GM18499 (cell line): Measurements from ENCODE around the gene HSPBP1.

ENCODE experiments used
- ATAC-seq: cut with Tn5 transposase; IDR thresholded peaks from one replicate; pipeline ENCODE4 v1.9.1; 2021; ENCODE audit warnings: moderate number of reproducible peaks; ENCODE audit not compliant: insufficient read depth, unreplicated experiment

HSPBP1 gene

DNA sequence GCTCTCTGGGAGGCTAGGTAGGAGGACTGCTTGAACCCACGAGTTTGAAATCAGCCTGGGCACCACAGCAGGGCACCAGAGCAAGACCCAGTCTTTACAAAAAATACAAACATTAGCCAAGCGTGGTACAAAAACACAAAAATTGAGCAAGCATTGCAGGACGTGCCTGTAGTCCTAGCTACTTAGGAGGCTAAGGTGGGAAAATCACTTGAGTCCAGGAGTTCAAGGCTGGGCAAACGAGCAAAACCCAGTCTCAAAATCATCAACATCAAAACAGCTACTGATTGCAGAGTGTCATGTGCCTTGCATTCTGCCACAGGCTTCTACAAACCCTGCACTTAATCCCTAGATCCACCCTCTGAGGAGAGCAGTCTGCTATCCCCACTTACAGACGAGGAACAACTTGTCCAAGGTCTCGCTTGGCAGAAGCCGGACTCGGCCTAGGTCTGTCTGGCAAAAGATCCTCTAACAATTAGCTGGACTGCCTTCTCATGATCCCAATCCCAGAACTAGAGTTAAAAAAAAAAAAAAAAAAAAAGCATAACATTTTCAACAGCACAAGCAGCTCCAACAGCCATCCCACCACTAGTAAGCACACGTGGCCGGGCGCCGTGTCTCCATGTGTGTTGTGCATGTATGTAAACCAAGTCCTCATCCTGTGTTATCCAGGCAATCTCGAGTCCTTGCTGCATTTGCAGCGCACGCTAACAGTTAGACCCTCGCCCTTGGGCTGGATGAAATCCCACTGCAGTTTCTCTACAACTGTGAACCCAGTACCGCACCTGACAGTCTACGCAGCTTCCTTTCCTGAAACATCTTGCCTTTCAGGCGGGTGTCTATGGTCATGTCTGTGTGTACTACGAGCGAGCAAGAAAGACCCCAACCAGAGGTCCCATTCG, 23.1 kb downstream of the HSPBP1 start:
- no peak for ATAC-seq

DNA sequence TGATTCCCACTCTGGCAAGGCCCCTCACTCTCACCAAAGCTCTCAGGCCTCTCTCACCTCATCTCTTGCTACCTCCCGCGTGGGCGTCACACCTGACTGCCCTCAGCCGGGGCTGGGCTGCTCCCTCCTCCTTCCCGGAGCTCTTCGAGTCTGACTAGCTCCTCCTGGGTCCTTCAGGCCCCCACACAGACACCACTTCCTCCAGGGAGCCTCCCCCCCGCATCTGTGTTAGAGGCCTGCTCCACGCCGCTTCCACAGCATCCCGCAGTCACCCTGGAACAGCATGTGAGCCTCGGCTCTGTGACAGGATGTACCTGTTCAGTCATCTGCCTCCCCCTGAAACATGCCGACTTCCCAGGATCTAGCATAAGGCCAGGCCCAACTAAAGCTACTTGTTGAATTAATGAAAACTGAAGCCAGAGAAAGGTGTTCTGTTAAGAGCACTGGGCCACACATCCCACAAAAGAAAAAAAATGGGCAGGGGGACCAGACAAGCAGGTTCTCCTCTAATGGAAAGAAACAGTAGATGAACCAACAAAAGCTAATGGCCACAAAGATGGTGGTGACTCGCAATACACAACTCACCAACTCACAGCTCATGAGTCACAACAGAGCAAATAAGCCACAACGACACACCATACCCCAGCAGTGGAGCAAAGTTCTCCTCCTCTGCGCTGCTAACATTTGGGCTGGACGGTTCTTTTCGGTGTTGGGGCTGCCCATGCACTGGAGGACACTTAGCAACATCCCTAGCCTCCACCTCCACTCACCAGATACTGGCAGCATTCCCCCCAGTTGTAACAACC, 24.1 kb downstream of the HSPBP1 start:
- ATAC-seq: no peak

GRCh38 chr19:55254625-55254977, 25.3 kb downstream of the HSPBP1 start:
- no peak for ATAC-seq

DNA sequence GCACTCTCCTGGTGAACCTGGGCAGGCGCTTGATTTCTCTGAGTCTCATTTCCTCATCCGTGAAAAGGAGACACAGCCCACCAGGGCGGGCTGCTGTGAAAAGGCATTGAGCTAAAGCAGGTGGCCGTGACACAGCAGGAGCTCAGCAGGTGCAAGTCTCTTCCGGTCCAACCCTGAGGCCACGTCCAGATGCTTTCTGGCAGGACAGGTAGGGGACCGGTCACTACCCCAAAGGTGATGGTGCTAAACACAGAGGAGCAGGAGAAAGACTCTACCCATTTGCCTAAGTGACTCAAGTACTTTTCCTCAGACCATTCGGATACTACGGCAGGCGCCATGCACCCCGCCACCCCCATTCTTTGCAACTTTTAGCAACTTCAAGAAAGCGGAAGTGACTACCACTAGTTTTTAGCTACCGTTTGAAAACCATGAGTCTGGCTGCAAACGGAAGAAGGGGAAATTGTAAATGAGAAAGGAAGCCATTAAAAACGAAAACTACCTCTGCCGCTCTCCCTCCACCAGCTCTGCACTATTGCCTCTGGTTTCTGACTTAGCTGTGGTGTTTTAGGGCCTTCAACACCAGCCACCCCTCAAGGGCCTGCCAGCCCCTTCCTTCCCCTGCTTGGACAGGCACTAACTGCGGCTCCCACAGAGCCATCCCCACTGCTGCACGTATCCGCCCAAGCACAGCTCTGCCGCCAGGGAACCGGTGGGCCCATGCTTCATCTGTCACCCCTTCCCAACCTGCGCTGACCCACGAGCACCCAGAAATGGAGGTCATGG, 25.9 kb downstream of the HSPBP1 start:
- ATAC-seq: no peak

DNA sequence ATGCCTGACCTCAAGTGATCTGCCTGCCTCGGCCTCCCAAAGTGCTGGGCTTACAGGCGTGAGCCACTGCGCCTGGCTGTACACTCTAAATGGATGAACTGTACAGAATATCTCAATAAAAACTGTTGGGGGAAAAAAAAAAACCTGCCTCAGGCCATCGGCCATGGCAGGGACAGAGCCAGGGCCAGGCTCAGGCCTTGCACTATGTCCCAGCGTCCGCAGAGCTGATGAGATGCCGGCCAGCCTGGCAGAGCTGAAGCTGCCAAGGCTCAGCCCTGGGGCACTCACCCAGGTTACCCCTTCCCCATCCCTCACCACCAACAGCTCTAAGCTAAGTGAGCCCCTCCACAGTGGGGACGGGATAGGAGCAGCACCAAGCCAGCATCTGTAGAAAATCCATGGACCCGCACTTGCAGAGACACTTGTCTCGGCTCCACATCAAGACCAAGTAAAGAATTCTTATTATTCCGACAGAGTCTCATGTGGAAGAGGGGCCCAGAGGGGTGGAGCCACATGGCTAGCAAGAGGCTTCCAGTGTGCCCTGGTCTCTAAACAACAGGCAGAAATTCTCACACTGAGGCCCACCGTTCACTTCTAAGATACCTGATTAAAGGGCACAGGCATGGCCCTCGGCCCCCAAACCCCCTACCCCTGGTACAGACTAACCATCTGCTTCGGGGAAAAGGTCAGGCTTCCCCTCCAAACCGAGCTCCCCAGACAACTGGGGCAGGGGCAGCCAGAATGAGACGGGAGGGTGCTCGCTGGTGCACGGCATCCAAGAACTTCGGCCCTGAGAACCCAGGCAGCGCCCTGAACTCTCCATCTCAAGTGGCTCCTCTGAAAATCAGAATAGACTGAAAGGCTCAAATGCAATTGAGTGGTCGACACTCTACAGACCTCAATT, 26.9 kb downstream of the HSPBP1 start:
- ATAC-seq: no peak

DNA sequence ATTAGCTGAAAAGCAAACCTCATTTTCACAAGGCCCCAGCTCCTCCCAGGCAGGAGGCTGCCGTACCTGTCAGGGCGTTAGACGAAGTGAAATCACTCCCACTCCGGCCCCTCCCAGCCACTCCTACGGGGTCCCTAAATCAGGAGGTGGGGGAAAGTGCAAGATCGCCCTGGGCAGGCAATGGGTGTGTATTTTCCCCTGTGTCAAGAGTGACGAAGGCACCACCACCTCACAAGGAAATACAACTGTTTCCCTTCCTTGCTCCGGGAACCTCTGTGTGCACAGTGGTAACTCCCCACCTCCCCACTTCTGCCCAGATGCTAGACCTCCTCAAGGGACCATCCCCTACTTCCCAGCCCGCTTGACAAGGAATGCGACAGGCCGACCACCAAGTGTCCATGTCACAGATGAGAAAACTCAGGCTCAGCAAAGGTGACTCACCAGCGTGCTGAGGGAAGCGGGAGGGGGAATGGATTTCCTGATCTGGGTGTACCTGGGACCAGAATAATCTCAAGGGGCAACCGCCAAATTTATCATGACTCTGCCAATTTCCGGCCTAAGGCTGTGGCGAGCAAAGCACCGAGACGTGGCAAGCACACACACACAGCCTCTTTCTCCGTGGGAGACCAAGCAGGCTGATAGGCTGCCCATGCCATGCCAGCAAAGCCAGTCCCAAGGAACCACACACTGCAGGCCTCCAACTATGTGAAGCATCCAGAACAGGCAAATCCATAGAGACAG, 28.4 kb downstream of the HSPBP1 start:
- no peak for ATAC-seq

- no peak for ATAC-seq
Measured at GRCh38 chr19:55250262-55251036, 29.5 kb downstream of the HSPBP1 start.

DNA sequence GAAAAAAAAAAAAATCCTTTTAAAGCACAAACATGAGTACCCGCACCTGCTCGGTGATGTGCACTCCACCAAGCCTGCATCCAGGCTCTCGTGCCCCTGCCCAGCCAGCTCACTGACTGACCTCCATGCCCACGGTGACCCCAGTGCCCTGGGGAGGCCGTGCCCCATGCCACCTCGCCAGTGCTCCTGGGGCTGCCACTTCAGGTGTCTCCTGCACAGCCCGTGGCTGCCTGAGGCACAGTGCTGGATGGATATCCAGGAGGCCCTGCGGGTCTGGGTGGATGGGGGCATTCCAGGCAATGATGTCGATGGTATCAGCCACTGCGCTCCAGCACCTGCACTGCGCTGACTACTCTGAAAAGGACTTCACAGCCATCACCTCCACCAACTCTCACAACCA, 30.1 kb downstream of the HSPBP1 start:
- no peak for ATAC-seq

DNA sequence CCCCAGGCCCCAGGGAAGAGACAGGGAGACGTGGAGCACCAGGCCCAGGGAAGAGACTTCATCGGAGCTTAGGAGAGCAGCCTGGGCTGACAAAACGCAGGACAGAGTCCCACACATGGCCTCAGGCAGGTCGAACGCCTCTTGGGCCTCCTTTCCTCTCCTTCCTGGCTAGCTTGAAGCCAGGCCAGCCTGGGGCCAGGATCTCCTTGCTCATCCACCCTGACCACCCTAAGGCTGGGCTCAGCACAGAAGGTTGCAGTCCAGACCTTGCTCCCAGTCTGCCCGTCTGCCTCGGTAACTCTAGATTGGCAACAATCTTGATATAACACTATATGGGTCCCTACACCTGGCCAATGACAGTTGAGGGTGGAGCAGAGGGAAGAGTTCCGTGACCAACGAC, 31.2 kb downstream of the HSPBP1 start:
- no peak for ATAC-seq

- no peak for ATAC-seq
Measured at GRCh38 chr19:55248166-55248675, 31.7 kb downstream of the HSPBP1 start.

GRCh38 chr19:55247621-55248099, 32.2 kb downstream of the HSPBP1 start:
- ATAC-seq: no peak

DNA sequence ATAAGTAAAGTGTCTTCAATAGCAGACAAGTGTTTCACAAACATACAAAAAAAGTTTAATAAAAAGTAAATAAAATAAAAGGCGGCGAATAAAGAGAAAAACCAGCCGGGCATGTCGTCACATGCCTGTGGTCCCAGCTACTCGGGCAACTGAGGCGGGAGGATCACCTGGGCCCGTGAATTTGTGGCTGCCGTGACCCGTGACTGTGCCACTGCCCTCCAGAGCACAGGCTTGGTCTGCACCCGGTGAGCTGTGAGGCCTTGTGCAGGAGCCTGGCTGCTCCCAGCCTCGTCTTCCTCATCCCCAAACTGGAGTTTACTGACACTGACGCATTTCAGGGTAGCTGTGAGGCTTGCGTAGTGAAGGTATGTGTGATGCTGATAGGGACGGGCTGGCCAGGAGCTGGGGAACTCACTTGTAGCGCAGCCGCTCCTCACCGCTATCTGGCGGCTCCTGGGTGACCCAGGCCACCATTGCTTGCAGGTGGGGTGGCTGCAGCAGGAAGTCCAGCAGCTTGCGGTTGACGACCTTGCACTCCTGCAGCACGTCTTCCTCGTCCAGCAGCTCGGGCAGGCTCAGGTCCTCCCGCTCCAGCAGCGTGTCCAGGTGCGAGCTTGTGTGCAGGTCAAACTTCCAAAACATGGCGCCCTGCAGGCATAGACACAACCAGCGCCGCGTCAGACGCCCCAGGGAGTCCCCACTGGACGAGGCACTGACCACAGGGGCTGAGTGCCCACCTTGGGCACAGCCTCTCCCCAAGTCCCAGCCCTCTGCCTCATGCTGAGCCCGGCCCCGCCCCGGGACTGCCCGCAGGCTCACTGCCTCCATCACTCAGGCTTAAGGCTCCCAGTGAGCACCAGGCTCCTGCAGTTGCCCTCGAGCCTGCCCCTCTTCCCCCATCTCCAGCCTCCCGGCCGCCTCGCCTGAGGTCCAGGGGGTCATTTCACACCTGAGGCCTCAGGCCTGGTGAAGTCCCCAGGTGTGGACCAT, 33.2 kb downstream of the HSPBP1 start:
- ATAC-seq: no peak

GRCh38 chr19:55245236-55245904, 34.5 kb downstream of the HSPBP1 start:
- no peak for ATAC-seq

- no peak for ATAC-seq
Measured at GRCh38 chr19:55244004-55244680, 35.8 kb downstream of the HSPBP1 start.

GRCh38 chr19:55242517-55242916, 37.4 kb downstream of the HSPBP1 start:
- ATAC-seq: no peak
